Cerebellar cortex (tissue), 1 donor: ENCODE results near the gene ZNF287.
A peak's percentile ranks its signal among the peaks of the same experiment; 100 is the strongest.

ENCODE experiments used
- DNase-seq: peaks from one replicate; pipeline ENCODE4 v3.0.0-alpha.2; 2015; ENCODE audit warnings: low spot score

ZNF287 gene

DNA sequence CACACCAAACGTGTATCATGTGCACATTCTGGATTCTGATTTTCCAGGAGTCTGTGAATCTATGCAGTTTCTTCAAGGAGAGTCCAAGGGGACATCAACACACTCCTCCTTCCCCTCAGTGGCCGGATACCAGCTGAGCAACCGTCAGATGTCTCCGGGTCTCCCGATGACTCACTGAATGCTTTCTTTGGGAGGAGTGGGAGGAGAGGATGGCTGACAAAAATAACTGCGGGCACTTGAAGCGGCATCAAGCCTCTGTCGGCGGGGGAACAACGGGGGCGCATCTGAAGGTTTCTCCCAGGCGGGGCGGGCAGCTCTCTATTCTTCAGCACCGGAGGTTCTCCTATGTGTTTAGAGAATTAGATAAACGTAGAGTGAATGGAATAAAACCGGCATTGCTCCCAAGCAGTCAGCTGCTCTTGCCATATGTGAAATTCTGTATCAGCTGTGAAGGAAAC is 52.4 kb downstream of the ZNF287 start:
- peak; percentile 22 for DNase-seq

DNA sequence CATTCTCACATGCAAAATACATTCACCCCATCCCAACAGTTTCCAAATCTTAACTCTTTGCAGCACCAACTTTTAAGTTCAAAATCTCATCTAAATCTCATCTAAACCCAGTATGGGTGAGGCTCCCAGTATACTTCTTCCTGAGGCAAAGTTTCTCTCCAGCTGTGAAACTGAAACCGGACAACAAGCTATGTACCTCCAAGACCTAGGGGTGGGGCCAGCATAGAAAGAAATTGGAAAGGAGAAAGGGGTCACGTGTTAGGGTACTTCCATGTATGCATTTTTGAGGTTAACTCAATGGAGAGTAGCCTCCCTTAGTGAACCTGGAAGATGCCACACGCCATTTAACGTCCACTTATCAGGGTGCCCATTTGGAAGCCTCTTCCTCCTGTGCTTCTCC is 53.1 kb downstream of the ZNF287 start:
- no peak for DNase-seq

DNA sequence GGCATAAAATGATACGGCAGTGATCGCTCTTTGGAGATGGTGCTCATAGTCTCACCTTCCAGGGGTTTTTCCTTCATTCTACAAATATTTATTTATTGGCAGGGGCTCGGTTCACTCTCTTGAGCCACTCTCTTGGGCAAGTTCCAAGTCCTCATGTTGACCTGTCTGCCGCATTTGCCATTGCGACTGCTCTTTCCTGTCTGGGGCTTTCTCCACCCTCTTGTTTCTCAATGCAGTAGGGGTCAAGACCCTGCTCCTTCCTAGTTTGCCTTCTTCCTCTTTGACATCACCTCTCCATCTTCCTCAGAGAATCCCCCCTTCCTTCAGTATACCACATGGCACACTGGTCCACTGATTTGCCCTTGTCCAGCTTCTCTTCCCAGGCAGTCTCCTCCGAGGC is 55.1 kb downstream of the ZNF287 start:
- DNase-seq, result no peak

DNA sequence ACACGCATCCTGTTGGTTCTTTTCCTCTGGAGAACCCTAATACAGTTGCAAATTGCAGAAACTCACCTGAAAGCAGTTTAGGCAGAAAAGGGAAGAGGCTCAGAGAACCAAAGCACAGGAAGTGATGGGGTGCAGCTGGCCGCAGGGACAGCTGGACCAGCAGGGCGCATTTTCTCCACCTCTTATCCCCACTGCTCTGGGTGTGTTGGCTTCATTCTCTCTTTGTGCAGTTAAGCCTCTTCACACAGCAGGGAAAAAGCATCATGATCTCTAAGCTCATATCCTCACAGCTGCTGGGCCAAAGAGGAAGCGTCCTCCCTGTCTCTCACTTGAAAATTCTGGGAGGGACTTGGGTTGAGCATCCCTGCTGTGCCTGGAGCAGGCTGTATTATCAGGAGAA is 57.0 kb downstream of the ZNF287 start:
- no peak for DNase-seq

DNA sequence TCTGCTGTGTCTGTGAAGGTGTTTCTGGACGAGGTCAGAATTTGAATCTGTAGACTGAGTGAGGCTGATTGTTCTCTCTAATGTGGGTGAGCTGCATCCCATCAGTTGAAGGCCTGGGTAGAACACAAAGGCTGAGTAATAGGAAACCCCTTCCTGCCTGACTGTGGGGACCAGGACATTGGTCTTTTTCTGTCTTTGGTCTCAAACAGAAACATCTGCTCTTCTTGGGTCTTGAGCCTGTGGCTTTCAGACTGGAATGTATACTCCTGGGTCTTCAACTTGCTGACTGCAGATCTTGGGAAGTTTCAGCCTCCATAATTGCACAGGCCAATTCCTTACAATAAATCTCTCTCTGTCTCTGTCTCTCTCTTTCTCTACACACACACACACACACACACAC is 57.4 kb downstream of the ZNF287 start:
- no peak for DNase-seq

DNA sequence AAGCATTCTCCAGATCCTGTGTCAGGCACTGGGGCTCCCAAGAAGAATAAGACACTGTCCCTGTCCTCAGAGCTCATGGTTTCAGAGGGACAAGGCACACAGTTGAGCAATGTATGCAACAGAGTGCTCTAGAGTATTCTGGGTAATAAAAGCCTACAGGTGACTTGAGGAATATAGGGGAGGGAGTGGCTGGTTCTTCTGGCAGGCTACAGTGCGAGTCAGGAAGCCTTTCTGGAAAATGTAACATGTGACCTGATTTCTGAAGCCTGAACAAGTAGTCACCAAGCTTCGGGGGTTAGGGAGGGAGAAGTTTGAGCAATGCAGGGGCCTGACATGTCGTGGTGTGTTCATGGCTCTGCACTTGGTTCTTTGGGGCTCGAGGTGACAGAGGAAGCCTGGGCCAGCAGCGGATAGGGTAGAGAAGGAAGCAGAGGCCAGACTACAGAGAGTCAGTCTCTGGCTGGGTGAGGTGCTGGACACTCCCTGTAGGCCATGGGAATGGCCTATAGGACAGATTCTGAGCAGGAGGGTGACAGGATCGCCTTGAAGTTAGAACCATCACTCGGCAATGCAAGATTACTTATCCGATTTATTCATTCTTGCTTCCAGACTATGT is 61.0 kb downstream of the ZNF287 start:
- DNase-seq, result no peak

DNA sequence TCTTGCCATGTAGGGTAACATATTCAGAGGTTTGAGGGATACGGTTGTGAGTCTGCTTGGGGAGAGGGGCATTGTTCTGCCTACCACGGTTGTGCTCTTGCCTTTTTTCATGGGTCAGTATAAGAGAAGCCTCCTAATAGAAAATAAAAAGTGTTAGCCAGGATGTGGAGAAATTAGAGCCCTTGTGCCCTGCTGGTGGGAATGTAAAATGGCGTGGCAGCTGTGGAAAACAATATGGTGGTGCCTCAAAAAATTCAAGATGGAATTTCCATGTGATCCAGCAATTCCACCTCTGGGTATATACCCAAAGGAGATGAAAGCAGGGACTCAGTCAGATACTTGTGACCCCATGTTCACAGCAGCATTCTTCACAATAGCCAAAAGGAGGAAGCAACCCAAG is 62.8 kb downstream of the ZNF287 start:
- DNase-seq, result no peak

DNA sequence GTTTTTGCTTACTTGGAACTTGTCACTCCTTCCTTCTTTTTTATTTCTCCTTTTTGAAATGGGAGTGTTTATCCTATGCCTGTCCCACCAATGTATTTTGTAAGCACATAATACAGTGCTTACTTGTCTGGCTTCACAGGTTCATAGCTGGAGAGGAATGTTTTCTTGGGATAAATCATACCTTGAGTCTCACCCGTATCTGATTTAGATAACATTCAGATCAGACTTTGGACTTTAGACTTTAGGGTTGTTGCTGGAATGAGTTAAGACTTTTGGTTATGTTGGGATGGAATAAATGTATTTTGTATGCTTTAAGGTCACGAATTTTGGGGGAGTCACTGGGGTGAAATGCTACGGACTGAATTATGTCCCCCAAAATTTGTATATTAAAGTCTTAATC is 64.0 kb downstream of the ZNF287 start:
- no peak for DNase-seq
